ENCODE measurements around the gene TSPAN18. TPM values are rescaled to one million over a fixed set of nuclear protein-coding genes. Genes with fewer than 3 reads are reported as not detected.
A peak's percentile ranks its signal among the peaks of the same experiment; 100 is the strongest.

Gene TSPAN18
- total RNA-seq, 1 donor from 2014 or later = 25.7 TPM

GRCh38 chr11:44863231-44863630 is 136.5 kb downstream of the TSPAN18 start:
- Mint-ChIP-seq H3K27me3 (no peaks in the 10 kb centered on the region), H3K27ac (no peak overlapping the region), H3K36me3 (ENCODE audit: insufficient read depth) (no peaks in the 10 kb centered on the region), H3K9me3 (ENCODE audit: low read depth) (no peaks in the 10 kb centered on the region), H3K4me3 (ENCODE audit: low read depth) (no peak overlapping the region), H3K4me1 (ENCODE audit: low read depth) (peaks cover 9% of the 10 kb centered on the region)
- TF ChIP-seq CTCF (IDR thresholded peaks at IDR 0.05; ENCODE audit: unreplicated experiment) = no peak
- DNase-seq (ENCODE audit: low spot score, unreplicated experiment) = no peak

GRCh38 chr11:44865866-44866272 is 139.1 kb downstream of the TSPAN18 start:
- no peak overlapping the region for H3K27ac Mint-ChIP-seq
- no peak for DNase-seq (ENCODE audit: low spot score, unreplicated experiment)
- H3K36me3 Mint-ChIP-seq (ENCODE audit: insufficient read depth) = no peaks in the 10 kb centered on the region
- no peak for TF ChIP-seq CTCF (IDR thresholded peaks at IDR 0.05; ENCODE audit: unreplicated experiment)
- H3K4me3 Mint-ChIP-seq (ENCODE audit: low read depth) = no peak overlapping the region
- H3K9me3 Mint-ChIP-seq (ENCODE audit: low read depth) = no peaks in the 10 kb centered on the region
- H3K4me1 Mint-ChIP-seq (ENCODE audit: low read depth) = peaks cover 6% of the 10 kb centered on the region
- no peaks in the 10 kb centered on the region for H3K27me3 Mint-ChIP-seq

- no peak for DNase-seq (ENCODE audit: low spot score, unreplicated experiment)
- TF ChIP-seq CTCF (IDR thresholded peaks at IDR 0.05; ENCODE audit: unreplicated experiment) = no peak
- Mint-ChIP-seq H3K4me1 (ENCODE audit: low read depth) (peaks cover 6% of the 10 kb centered on the region), H3K27me3 (no peaks in the 10 kb centered on the region), H3K4me3 (ENCODE audit: low read depth) (no peak overlapping the region), H3K9me3 (ENCODE audit: low read depth) (no peaks in the 10 kb centered on the region), H3K36me3 (ENCODE audit: insufficient read depth) (no peaks in the 10 kb centered on the region), H3K27ac (no peak overlapping the region)
Observed at GRCh38 chr11:44866286-44866685, 139.5 kb downstream of the TSPAN18 start.

GRCh38 chr11:44868021-44868420 is 141.3 kb downstream of the TSPAN18 start:
- Mint-ChIP-seq H3K36me3 (ENCODE audit: insufficient read depth) (no peaks in the 10 kb centered on the region), H3K9me3 (ENCODE audit: low read depth) (no peaks in the 10 kb centered on the region), H3K27me3 (no peaks in the 10 kb centered on the region), H3K27ac (no peak overlapping the region), H3K4me3 (ENCODE audit: low read depth) (no peak overlapping the region), H3K4me1 (ENCODE audit: low read depth) (no peaks in the 10 kb centered on the region)
- no peak for DNase-seq (ENCODE audit: low spot score, unreplicated experiment)
- no peak for TF ChIP-seq CTCF (IDR thresholded peaks at IDR 0.05; ENCODE audit: unreplicated experiment)

GRCh38 chr11:44868455-44869421 is 142.0 kb downstream of the TSPAN18 start:
- no peaks in the 10 kb centered on the region for H3K36me3 Mint-ChIP-seq (ENCODE audit: insufficient read depth)
- no peak overlapping the region for H3K4me3 Mint-ChIP-seq (ENCODE audit: low read depth)
- H3K27ac Mint-ChIP-seq = peak overlapping the region; percentile 77
- DNase-seq (ENCODE audit: low spot score, unreplicated experiment) = no peak
- no peak for TF ChIP-seq CTCF (IDR thresholded peaks at IDR 0.05; ENCODE audit: unreplicated experiment)
- H3K9me3 Mint-ChIP-seq (ENCODE audit: low read depth) = no peaks in the 10 kb centered on the region
- H3K4me1 Mint-ChIP-seq (ENCODE audit: low read depth) = no peaks in the 10 kb centered on the region
- no peaks in the 10 kb centered on the region for H3K27me3 Mint-ChIP-seq
